ENCODE measurements around the gene PCK1.

Gene PCK1

DNA sequence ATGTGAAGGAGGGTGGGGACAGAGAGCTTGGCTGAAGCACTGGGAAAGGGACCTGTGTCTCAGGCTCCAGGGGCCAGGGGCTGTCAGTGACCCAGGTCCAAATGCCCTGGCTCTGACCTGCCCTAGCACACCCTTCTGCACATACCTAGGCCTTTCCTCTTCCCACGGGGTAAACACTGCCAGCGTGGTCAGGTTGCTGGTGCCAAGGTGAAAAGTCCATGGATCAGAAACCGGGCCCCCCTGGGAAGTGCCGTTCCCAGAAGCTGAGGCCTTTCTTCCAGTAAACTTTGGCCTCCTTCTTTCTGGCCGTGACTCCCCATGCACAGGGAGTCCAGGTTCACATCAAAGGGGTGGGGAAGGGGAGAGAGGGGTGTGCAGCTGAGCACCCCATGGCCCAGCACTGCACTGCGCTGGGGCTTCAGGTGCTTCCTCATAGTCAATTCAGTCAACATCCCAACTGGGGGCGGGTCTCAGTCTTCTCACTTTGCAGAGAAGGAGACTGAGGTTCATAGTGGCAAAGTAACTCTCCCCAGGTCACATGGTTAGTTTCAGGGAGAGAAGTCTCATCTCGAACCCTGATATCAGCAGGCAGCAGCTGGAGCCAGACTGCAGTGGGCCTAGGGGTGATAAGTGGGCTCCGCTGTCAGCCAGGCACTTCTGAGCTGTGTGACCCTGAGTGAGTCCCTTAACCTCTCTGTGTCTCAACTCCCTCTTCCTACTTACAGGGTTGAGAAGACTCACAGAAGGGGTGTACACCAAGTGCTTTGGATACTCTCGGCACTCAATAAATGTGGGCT lies 17.0 kb downstream of the PCK1 start:
- peak; percentile 38 for DNase-seq

DNA sequence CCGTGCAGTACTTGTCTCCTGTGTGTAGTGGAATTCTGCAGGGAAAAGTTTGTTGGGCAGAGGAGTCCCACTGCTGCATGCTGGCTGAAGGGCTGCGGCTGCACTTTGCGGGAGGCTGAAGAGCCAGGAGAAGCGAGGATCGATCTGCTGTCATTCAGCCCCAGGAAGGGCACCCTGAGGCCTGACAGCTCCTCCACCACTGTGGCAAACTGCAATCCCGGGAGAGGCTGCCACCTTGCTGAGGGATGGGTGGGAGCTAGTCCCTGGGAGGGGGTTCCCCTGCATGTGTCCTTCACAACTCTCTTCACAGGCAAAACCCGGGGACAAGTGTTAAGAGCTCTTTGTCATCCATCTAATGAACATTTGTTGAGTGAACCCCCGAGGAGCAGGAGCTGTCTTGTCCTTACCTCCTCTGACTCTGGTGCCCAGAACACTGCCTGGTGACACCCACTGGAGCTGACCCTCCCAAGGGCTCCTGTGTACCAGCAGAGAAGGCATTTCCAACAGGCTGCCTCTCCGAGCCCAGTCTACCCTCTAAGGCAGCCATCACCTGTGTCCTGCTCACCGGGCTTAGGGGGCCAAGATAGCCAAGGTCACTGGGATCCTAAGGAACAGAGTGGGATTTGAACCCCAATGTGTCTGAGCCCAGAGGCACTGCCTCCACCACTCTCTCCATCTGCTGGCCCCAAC lies 17.7 kb downstream of the PCK1 start:
- DNase-seq: no peak

DNA sequence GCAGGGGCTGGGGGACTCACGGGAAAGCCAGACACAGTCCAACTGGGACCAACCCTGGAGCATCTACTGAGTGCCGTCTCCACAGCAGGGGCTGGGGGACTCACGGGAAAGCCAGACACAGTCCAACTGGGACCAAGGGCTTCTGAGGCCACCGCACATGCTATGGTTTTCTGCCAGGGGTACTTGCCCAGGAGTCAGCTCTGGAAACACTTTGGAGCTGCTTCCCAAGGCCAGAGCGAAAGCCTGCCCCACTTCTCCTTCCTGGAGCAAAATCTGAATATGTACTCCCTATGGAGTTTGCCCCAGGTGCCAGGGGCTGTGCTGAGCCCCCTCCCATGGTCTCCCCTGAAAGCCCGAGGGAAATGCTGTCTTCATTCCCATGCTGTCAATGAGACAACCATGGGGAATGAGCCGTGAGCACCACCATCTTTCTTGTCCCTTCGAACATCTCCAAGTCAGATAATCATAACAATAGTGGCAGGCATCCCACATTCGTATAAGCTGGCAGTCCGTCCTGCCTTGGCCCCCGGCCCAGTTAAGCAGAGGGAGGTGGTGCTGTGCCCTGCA lies 18.5 kb downstream of the PCK1 start:
- no peak for DNase-seq

DNA sequence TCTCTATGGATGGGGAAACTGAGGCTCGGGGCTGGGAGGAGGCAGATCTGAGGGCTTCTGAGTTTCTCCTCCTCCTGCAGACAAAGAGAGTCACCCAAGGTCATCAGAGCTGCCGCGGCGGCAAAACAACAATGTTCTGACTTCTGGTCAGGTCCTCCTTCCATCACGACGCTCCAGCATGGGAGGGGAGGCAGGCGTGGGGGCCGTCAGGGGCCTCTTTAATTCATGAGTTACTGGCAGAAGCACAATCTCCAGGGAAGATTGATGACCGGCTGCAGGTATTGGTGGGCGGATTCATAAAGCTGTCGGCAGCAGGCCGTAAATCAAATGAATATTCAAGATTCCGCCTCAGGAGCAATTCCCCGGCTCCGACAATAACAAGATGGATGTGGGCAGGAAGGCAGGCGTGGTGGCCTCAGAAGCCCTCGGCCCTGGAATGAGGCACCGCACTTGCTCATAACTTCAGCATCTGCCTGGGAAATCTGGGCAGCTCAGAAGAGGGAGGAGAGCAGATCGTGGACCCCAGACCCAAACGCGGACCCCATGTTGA lies 19.1 kb downstream of the PCK1 start:
- DNase-seq: no peak

DNA sequence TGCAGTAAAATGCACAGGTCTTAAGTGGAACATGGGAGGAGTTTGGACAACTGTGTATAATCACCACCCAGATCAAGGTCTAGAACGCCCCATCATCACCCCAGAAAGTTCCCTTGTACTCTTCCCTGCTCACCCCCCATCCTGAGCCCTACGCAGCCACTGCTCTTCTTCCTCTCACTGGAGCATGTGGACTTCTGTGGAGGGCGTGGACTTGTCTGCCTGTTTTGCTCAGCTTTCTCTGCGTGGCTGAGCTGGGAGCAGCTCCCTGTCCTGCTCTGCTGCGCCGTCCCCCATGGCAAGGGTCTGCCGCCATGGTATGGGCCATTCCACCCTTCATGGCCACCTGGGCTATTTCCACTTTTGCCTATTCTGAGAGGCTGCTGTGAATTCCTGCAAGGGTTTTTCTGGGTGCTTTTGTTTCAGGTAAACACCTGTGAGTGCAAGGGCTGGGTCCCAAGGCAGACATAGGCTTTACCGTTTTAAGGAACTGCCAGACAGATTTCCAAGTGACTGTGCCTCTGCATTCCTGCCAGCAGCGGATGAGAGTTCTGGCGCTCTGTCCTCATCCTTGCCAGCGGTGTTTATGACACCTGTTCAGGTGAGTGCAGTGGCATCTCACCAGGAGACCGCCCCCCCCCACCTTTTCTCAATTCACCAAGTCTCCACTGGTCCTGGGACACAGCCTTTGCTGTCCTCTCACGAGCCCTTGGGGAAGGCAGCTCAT lies 19.7 kb downstream of the PCK1 start:
- DNase-seq: no peak

DNA sequence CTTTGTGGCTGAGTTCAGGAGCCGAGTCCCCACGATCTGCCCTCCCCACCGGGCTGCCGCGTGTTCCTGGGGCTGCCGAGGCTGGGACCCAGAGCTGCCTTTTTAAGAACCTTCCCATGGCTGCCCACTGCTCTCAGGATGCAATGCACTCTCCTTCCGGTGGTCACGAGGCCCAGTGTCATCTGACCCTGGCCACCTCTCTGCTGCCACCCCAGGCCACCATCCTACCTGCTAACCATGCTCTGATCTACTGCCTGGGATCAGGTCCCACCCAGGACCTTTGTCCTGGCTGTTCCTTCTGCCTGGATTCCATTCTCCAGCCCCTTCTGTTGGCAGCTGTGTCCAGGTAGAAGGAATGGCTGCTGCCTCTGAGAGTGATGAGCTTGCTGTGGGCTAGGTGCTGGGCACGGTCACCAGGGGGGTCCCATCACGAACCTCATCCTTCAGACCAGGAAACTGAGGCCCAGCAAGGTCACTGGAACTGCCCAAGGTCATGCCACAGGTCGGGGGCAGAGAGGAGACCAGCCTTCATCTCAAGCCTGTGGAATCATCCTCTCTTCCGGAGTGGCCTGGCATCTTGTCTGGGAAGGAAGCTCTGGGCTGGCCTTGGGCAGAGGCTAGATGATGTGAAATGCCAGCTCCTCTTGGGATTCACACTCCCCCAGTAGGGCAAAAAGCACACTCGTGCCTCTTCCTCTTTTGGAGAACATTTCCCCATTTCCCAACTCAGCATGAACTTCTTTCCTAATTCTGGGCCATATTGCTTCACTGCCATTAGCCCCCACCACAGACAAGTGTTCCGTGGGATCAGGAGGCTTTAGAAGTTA lies 20.5 kb downstream of the PCK1 start:
- no peak for DNase-seq

DNA sequence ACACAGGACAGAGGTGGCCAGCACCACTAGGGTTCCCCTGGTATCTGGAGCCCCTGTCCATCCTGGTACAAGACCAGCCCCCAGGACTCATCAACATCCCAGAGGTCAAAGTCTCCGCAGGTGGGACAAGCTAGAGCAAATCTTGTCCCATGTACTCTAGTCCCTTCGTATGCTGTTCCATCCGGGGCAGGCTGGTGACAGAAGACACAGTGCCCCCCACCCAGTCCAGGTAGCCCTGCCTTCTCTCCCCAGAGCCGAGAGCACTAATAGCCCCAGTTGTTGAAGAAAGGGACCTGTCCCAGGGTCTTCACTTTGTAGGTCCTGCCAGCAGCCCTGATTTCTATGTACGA lies 21.1 kb downstream of the PCK1 start:
- no peak for DNase-seq

DNA sequence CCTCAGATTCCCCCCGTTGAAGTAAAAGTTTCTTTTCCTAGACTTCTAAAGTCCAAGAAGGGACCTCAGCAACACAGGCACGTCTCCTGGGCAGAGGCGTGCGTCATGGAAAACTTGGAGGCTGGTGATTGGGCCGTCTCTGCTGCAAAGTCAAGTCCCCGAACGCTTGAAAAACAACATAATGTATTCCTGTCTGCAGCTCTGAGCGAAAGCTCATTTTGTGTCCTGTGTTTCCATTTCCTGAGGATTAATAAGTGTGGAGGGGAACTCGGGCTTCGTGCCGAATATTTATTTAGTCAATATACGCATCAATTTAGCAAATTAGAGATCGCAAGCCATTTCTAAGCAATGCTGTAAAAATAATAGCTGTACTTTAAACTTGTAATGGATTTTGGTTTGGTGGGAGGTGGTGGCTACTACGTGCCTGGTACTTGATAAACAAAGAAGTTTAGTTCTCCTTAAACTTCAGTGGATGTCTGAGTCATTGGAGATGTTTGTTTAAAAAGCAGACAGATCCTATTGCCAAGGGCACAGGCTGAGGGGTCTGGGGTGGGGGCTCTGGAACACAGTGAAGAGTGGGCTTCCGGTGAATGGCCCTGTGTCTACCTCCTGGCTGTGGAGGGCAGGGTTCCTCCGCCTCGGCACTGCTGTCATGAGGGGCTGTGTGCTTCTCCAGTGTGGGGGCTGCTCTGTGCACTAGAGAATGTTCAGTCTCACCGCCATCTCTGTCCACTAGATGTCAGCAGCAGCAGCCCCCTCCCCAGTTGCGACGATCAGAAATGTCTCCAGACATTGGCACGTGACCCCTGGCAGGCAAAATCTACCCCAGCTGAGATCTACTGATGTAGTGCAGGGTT lies 21.8 kb downstream of the PCK1 start:
- DNase-seq: peak; percentile 22

DNA sequence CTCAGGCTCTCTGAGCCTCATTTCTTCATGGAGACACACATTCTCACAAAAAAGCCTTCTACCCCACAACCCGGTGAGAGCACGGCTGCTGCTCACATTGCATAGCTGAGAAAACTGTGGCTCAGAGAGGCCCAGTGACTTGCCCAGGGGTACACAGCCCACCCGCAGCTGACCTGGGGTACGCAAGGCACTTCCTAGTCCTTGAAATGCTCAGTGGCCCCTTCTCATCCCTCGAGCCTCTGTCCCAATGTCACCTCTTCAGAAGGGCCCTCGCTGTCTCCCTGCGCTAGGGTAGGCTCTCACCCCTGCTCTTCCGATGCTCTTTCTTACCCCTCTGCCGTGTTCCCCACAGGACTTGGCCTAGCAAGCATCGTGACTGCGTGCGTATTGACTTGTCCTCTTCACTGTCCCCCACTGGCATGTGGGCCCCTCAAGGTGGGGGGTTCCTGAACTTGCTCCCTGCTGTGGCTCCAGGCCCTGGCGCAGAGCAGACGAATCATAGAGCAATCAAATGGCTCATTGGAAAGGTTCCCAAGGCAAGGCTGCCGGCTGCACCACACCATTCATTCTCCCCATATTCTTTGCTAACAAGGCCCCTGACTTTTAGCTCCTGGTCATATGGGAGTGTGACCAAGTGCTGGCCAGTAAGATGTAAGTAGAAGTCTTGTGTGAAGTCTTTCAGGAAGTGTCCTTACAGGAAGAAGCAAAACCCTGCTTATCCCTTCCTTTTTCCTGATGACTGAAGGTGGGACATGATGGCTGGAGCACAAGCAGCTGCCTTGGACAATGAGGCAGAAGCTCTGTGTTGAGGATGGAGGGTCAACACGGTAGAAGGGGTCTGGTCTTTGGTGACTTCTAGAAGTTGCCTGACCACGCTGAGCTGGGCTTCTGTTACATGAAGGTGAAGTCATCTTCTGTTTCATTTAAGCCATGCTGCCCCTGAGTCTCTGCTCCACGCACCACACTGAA lies 22.7 kb downstream of the PCK1 start:
- DNase-seq: no peak

DNA sequence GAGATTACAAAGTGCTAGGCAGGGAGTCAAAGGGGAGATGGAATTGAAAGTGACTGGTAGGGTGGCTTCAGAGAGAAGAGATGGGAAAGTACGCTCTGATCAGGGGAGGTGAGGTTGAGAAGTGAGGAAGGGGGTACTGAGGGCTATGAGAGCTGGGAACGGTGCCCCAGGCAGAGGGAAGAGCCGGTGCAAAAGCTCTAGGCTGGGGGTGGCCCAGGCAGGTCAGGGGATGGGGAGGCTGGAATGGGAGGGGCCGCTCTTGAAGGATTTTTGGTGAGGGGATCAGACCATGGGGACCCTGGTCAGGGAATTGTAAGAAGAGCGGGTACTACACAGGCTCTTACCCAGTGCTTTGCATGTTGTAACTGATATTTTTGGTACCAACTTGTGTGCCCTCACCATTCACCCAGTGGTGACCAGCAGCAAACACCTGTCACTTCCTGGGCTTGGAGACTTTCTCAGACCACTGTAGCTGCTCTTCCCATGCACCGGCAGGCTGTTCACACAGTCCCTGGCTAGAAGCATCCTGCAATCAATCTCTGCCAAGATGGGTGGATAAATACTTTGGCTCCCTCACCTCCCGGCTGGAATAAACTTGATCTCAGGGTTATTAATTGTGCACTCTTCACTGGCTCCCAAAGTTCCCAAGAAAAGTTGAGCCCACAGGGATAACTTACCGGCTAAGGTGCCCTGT lies 24.0 kb downstream of the PCK1 start:
- no peak for DNase-seq

DNA sequence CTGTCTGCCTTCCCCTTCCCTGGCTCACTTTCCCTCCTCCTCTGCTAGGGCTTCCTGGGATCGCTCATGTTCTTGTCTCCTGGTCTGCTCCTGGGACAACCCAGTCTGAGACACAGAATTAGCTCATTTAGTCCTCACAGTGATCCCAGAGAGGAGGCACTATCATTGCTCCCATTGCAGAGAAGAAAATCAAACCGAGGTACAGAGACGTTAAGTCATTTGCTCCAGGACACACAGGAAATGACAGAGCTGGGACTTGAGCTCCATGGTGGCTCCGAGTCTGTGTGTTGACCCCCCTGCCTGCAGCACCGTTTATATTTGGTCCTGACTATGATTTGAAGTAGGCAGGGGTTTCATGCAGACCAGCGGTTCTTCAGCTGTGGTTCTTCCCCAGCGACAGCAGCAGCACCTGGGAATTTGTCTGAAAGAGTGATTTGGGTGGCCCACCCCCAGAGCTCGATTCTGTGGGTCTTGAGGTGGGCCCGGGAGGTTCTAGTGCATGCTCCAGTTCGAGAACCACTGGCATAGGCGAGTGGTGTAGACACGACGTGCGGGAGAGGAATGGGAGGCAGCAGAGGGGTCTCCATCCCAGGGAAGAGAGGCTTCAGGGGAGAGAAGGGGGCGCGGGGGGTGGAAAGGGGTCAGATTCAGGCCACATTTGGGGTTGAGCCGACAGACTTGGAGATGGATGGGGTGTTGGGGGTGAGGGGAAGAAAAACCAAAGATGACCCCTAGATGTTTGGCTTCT lies 24.7 kb downstream of the PCK1 start:
- no peak for DNase-seq

DNA sequence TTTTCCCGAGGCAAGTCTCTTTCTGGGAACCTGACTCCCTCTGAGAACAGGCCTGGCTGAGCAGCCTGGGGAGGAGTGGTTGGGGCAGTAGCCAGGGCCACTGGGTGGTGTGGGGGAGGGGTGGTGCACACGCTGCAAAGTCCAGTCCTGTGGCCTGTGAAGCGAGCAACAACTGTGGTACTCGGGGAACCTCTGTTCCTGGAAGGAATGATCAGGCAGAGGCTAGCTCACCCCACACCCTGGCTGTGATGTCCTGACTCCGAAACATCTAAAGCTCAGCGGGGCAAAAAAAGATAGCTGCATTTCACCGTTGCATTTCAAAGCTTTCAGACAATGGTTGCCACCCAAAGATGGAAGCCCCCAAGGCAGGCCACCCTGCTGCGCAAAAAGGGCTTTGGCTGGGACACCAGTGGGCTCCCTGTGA lies 25.5 kb downstream of the PCK1 start:
- no peak for DNase-seq

DNA sequence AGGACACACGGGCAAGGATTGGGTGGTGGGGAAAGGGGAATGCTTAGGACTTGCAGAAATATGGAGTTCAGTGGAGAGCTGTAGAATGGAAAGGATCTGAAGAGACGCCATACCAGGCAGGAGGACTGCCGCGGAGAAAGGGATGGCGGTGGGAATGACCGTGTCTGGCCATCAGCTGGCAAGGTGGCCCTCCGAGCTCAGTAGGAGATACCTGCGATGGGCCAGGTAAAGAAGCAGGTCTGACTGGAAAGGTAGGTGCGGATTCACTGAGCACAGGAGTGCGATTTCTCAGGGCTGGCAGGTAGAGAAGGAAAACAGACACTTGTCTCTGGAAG lies 26.0 kb downstream of the PCK1 start:
- DNase-seq: no peak

DNA sequence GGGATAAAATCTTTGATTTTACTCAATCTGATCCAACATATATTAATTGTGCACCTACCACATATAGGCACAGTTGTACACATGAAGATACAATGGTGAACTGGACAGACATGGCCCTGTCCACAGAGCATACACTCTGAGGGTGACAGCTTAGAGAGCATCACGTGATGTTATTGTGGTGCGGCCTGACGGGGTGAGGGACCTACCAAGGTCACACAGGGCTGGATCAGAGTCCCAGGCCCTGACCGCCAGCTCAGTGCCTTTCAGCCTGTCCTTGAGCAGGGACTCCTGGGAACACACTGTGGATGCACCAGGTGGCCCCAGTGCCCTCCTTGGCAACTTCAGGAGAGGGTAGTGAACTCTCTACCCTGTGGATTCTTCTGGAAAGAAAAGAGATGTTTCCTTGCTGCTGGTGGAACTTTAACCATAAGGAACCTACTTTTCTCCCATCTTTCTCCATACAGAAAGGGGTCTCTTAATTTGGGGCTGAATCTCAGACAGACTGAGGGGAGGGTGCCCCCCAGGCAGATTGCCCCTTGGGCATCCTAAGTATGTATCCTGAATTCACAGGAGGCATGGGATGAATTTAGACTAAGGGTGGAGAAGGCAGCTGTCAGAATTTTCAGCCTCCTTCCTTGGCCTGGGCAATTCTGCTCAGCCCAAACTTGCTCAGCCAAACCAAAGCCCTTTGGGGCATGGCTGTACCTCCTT lies 26.5 kb downstream of the PCK1 start:
- DNase-seq: no peak

DNA sequence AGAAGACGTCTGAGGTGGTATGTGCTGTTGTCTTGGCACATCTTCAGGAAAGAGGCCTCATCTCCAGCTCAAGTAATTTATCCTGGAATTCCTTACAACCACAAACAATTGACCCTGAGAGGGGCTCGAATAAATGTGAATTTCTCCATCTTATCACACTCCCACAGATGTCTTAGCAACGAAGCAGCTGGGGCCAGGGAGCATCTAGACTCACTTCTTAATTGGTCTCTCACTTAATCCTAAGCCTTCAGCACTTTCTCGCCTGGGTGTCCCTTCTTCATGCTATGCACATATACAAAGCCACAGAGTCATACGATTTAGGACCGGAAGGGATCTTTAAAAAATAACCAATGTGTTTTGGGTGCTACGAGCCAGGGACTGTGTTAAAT lies 27.1 kb downstream of the PCK1 start:
- DNase-seq: no peak

DNA sequence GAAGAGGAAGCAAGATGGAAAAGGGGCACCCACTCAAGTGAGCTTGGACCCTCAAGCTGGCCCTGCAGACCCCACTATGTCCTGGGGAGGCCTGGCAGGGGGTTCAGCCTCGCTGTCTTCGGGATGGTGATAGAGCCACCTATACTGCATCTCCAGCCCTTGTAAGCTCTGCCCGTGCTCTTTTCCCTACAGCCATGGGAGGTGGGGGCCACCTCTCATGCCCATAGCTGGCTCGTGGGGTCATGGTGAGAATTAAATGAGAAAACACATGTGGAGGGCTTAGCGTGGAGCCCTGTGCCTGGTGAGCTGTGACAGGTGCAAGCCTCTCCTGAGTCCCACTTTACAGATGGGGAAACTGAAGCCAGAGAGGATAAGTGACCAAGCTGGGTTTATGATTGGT lies 27.7 kb downstream of the PCK1 start:
- DNase-seq: no peak

DNA sequence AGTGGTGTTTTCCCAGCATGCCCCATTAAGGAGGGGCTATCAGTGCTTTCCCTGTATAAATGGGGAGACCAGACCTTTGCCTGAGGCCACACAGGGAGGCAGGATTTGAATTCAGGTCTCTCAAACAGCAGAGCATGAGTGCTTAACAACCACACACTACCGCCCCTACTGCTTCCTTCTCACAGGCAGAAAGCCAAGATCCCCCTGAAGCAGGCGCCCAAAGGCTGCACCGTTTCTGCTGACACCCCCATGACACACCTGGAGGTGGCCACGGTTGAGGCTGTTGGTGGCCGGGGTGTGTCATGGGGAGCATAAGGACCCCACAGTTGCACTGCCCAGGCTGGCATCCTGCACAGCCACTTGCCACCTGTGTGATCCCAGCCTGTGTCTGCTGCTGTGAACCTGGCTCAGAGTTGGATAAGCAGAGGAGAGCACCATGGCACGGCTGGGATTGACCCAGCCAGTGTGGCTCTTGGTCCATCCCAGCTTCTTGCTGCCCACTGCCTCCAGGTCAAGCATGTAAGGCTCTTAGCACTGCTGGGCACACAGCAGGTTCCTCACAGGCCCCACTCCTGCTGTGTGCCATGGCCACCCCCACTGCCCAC lies 28.3 kb downstream of the PCK1 start:
- DNase-seq: no peak
